Parathyroid adenoma (tissue), 2 donors: Measurements from ENCODE around the gene P2RY14.
"Not testable (repeated sequence)": the region's sequence is repeated elsewhere in the genome, so short reads cannot be mapped to it uniquely, and the experiment has no call there.

Experiments
- H2AFZ ChIP-seq: fragments of 300-600 bp; sonication (generic); one replicate; pipeline ENCODE4 v1.7.0; 2017; ENCODE audit warnings: antibody characterized with exemption, mild to moderate bottlenecking
- H3K27ac ChIP-seq: fragments of 300-600 bp; sonication (generic); one replicate; pipeline ENCODE4 v1.7.0; 2017
- H3K27me3 ChIP-seq: fragments of 300-600 bp; sonication (generic); one replicate; pipeline ENCODE4 v1.7.0; 2017; ENCODE audit warnings: low read length; ENCODE audit not compliant: control insufficient read depth, insufficient read depth
- H3K36me3 ChIP-seq: fragments of 300-600 bp; sonication (generic); one replicate; pipeline ENCODE4 v1.7.0; 2017; ENCODE audit warnings: low read length; ENCODE audit not compliant: control insufficient read depth, insufficient read depth
- H3K4me1 ChIP-seq: fragments of 300-600 bp; sonication (generic); one replicate; pipeline ENCODE4 v1.7.0; 2017; ENCODE audit warnings: control low read depth
- H3K4me2 ChIP-seq: fragments of 300-600 bp; sonication (generic); one replicate; pipeline ENCODE4 v1.7.0; 2017; ENCODE audit warnings: low read length
- H3K4me3 ChIP-seq: fragments of 300-600 bp; sonication (generic); one replicate; pipeline ENCODE4 v1.7.0; 2017; ENCODE audit warnings: low read depth, low read length
- H3K79me2 ChIP-seq: fragments of 300-600 bp; sonication (generic); one replicate; pipeline ENCODE4 v1.7.0; 2017; ENCODE audit warnings: control low read depth
- H3K9ac ChIP-seq: fragments of 300-600 bp; sonication (generic); one replicate; pipeline ENCODE4 v1.7.0; 2017; ENCODE audit warnings: mild to moderate bottlenecking
- H3K9me3 ChIP-seq: fragments of 300-600 bp; sonication (generic); one replicate; pipeline ENCODE4 v1.7.0; 2017; ENCODE audit warnings: low read length; ENCODE audit not compliant: control insufficient read depth
- TF ChIP-seq, protein P1 (sequence below): fragments of 300-600 bp; sonication (generic); IDR thresholded peaks from one replicate; pipeline ENCODE4 v1.7.0; 2017; ENCODE audit warnings: antibody characterized with exemption, mild to moderate bottlenecking
- donor health status: primary hyperparathyroidism.

Gene P2RY14

DNA sequence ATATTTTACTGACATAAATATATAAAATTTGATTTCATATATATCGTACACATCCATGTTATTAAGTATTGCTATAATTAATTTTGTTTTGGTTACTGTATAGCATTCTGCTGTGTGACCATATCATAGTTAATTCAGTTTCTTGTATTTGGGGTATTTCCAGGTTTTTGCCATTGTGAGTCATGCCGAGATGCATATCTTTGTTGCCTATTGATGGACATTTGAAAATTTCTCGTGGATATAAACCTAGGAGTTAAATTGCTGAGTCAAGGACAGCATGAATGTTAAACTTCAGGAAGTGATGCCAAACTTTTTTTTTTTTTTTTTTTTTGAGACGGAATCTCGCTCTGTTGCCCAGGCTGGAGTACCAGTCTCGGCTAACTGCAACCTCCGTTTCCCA, 41.6 kb downstream of the P2RY14 start:
- Histone ChIP-seq H3K36me3 (no peaks in the 10 kb centered on the region), H2AFZ (no peak overlapping the region), H3K27me3 (no peaks in the 10 kb centered on the region), H3K27ac (no peak overlapping the region), H3K4me3 (no peak overlapping the region), H3K9ac (no peak overlapping the region), H3K9me3 (no peaks in the 10 kb centered on the region), H3K79me2 (no peaks in the 10 kb centered on the region), H3K4me1 (no peaks in the 10 kb centered on the region), H3K4me2 (no peak overlapping the region)
- TF ChIP-seq, protein P1, sequence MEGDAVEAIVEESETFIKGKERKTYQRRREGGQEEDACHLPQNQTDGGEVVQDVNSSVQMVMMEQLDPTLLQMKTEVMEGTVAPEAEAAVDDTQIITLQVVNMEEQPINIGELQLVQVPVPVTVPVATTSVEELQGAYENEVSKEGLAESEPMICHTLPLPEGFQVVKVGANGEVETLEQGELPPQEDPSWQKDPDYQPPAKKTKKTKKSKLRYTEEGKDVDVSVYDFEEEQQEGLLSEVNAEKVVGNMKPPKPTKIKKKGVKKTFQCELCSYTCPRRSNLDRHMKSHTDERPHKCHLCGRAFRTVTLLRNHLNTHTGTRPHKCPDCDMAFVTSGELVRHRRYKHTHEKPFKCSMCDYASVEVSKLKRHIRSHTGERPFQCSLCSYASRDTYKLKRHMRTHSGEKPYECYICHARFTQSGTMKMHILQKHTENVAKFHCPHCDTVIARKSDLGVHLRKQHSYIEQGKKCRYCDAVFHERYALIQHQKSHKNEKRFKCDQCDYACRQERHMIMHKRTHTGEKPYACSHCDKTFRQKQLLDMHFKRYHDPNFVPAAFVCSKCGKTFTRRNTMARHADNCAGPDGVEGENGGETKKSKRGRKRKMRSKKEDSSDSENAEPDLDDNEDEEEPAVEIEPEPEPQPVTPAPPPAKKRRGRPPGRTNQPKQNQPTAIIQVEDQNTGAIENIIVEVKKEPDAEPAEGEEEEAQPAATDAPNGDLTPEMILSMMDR = no peak

DNA sequence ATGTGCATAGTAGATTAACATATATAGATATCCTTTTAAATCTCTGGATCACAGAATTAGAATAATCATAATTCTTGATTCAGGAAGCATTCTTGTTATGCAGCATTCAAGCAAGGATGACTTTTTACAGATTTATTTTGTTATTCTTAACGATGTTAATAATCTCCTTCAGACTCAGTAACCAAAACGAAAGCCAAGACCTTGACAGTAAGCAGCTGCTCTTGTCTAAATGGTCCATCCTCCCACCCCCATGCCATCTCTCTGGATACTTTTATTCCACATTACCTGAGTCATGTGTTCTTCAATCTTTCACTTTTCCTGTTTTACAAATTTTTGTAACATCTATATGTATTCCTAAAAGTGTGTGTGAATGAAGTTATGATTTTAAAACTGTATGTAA, 42.0 kb downstream of the P2RY14 start:
- H3K27ac ChIP-seq = no peak overlapping the region

DNA sequence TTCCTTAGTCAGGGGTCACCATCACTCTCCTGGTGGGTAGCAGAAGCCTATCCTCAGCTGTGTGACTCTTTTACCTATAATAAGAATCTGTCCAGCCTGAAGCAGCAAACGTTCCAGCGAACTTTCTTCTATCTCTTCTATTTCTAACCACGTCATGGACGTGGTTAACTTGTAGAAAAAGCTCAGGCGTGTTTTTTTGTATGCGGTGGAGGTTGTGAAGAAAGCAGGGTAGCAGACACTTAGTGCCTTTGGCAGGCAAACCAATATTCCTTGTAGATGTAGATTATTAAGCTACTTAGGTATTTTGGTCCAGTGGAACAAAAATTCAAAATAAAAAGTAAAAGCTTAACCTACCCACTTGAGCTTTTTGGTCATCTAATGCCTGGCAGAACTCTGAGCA, 43.5 kb downstream of the P2RY14 start:
- no peak overlapping the region for H2AFZ ChIP-seq
- H3K4me3 ChIP-seq = no peak overlapping the region
- no peaks in the 10 kb centered on the region for H3K4me1 ChIP-seq
- no peak overlapping the region for H3K4me2 ChIP-seq
- H3K36me3 ChIP-seq = no peaks in the 10 kb centered on the region
- H3K9me3 ChIP-seq = no peaks in the 10 kb centered on the region
- no peaks in the 10 kb centered on the region for H3K79me2 ChIP-seq
- H3K27me3 ChIP-seq = no peaks in the 10 kb centered on the region
- H3K27ac ChIP-seq = no peak overlapping the region
- H3K9ac ChIP-seq = no peak overlapping the region
- TF ChIP-seq, protein P1 = no peak

More for the DNA sequence above, 42.0 kb downstream of the P2RY14 start:
- TF ChIP-seq, protein P1 = no peak
- Histone ChIP-seq H3K36me3 (no peaks in the 10 kb centered on the region), H3K9me3 (no peaks in the 10 kb centered on the region), H3K79me2 (no peaks in the 10 kb centered on the region), H3K27me3 (no peaks in the 10 kb centered on the region), H3K9ac (no peak overlapping the region), H3K4me2 (no peak overlapping the region), H2AFZ (no peak overlapping the region), H3K4me3 (no peak overlapping the region), H3K4me1 (no peaks in the 10 kb centered on the region)

DNA sequence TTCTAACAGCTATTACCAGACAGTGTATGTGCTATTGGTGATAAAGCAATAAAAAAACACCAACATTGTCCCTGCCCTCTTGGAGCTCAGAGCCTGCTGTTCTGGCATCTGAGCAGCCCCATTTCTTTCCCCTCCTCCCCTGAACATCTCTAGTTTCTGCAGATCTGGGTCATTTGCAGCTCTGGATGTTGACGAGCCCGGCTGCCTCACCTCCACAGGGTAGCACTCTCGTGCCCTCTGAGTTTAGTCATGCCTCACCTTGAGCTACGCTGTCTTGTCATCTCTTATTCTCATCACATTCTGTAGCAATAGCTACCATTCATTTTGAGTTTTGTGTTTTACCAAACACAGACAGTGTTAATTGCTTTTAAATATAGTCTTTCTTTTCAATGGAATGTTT, 45.4 kb downstream of the P2RY14 start:
- H3K9me3 ChIP-seq = no peaks in the 10 kb centered on the region
- no peak overlapping the region for H3K4me3 ChIP-seq
- no peak overlapping the region for H2AFZ ChIP-seq
- TF ChIP-seq, protein P1 = no peak
- H3K9ac ChIP-seq = no peak overlapping the region
- no peaks in the 10 kb centered on the region for H3K36me3 ChIP-seq
- no peak overlapping the region for H3K27ac ChIP-seq
- H3K79me2 ChIP-seq = no peaks in the 10 kb centered on the region
- H3K4me1 ChIP-seq = no peaks in the 10 kb centered on the region
- no peaks in the 10 kb centered on the region for H3K27me3 ChIP-seq
- H3K4me2 ChIP-seq = no peak overlapping the region

DNA sequence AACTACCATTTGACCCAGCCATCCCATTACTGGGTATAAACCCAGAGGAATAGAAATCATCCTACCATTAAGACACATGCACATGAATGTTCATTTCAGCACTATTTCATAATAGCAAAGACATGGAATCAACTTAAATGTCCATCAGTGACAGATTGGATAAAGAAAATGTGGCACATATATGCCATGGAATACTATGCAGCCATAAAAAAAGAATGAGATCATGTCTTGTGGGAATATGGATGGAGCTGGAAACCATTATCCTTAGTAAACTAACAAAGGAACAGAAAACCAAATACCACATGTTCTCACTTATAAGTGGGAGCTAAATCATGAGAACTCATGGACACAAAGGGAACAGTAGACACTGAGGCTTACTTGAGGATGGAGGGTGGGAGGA, 45.9 kb downstream of the P2RY14 start:
- H2AFZ ChIP-seq, H3K4me1 ChIP-seq, H3K27me3 ChIP-seq, H3K4me2 ChIP-seq, H3K9ac ChIP-seq, H3K36me3 ChIP-seq, H3K27ac ChIP-seq, H3K9me3 ChIP-seq, H3K4me3 ChIP-seq, H3K79me2 ChIP-seq: not testable (repeated sequence)
